CD4-positive, alpha-beta T cell (primary cell): Measurements from ENCODE around the gene TOM1L2. TPM values are rescaled to one million over a fixed set of nuclear protein-coding genes. Genes with fewer than 3 reads are reported as not detected.

Experiments used
- ATAC-seq: fragments of 200-7000 bp; cut with Tn5 transposase; one replicate; pipeline ENCODE4 v1.10.0; 2022; ENCODE audit warnings: mild to moderate bottlenecking; ENCODE audit not compliant: poor library complexity
- CTCF ChIA-PET: fragments of 350-600 bp; sonication (Branson Sonifier 250); formaldehyde crosslinking; loops from one replicate; lab custom pipeline; 2021; ENCODE audit warnings: antibody characterized with exemption, inconsistent platforms; lab: Charles Lee
- POLR2A ChIA-PET: fragments of 350-600 bp; sonication (Branson Sonifier 250); formaldehyde crosslinking; loops from one replicate; lab custom pipeline; 2021; ENCODE audit warnings: antibody characterized with exemption, inconsistent platforms; lab: Charles Lee
- DNase-seq, 14 experiments: peaks; one replicate each; pipeline ENCODE4 v3.0.0-alpha.2; 2013 to 2020; ENCODE audit warnings: mixed read lengths in 2 of 14
- H3K27ac ChIP-seq, 2 donors: one replicate each; pipeline versions ENCODE4 v1.5.1 to v1.7.0; 2013; ENCODE audit warnings: low read length in 2 of 2, low read depth in 1 of 2, mild to moderate bottlenecking in 1 of 2
- H3K27me3 ChIP-seq, 2 experiments: 1 replicate in 1 of 2; 2 replicates in 1 of 2; pipeline versions ENCODE4 v1.6.1 to v1.7.0; 2013; ENCODE audit warnings: low read length in 2 of 2, control low read depth in 1 of 2, mild to moderate bottlenecking in 1 of 2, moderate library complexity in 1 of 2; ENCODE audit not compliant: insufficient read depth in 2 of 2, control insufficient read depth in 1 of 2
- H3K36me3 ChIP-seq: one replicate; pipeline ENCODE4 v1.6.1; 2013; ENCODE audit warnings: low read length, control low read depth; ENCODE audit not compliant: insufficient read depth
- H3K4me1 ChIP-seq: one replicate; pipeline ENCODE4 v1.6.1; 2013; ENCODE audit warnings: low read length, control low read depth; ENCODE audit not compliant: insufficient read depth
- H3K4me3 ChIP-seq: one replicate; pipeline ENCODE4 v1.5.1; 2013; ENCODE audit warnings: mild to moderate bottlenecking, low read length, moderate library complexity
- H3K9me3 ChIP-seq, 2 experiments: 1 replicate in 1 of 2; 2 replicates in 1 of 2; pipeline versions ENCODE4 v1.6.1 to v1.7.0; 2013; ENCODE audit warnings: low read length in 2 of 2, mild to moderate bottlenecking in 2 of 2, control low read depth in 1 of 2, moderate library complexity in 1 of 2; ENCODE audit not compliant: control insufficient read depth in 1 of 2, insufficient read depth in 1 of 2
- H3K27ac Mint-ChIP-seq: one replicate; pipeline ENCODE4 v1.8.0; 2020; ENCODE audit warnings: mixed read lengths
- H3K27me3 Mint-ChIP-seq: one replicate; pipeline ENCODE4 v1.8.0; 2021; ENCODE audit warnings: mixed read lengths
- H3K36me3 Mint-ChIP-seq: one replicate; pipeline ENCODE4 v1.8.0; 2021; ENCODE audit warnings: low read depth, mixed read lengths
- H3K4me1 Mint-ChIP-seq: one replicate; pipeline ENCODE4 v1.8.0; 2021; ENCODE audit warnings: low read depth, mixed read lengths
- H3K4me3 Mint-ChIP-seq: one replicate; pipeline ENCODE4 v1.8.0; 2020; ENCODE audit warnings: mild to moderate bottlenecking, mixed read lengths
- H3K9me3 Mint-ChIP-seq: one replicate; pipeline ENCODE4 v1.8.0; 2020; ENCODE audit warnings: mixed read lengths
- CTCF ChIP-seq: fragments of 200-600 bp; IDR thresholded peaks from one replicate; pipeline ENCODE4 v1.8.0; 2022; ENCODE audit warnings: antibody characterized with exemption, mild to moderate bottlenecking
- intact Hi-C, 2 experiments: fragments of 100-400 bp; cut with DNase I in 1 of 2; cut with micrococcal nuclease in 1 of 2; formaldehyde crosslinking; loops; one replicate each; pipeline versions ENCODE4 v1.15.1 to v1.9.0; 2023 to 2025; cut with DNase I, micrococcal nuclease
- total RNA-seq, 174 experiments: library from RNA in 2 of 174; stranded (reverse) in 2 of 174; gene quantifications; one replicate each; pipeline ENCODE4 v1.2.3 and lab custom pipeline; 2021 to 2026

Gene TOM1L2
- total RNA-seq, 2 experiments from 2014 or later = 28.5 to 30.5 TPM

- TF ChIP-seq CTCF = no peak
- no peaks in the 10 kb centered on the region for H3K9me3 Mint-ChIP-seq
- CTCF ChIA-PET = no interaction called here
- no peak overlapping the region for H3K4me3 Mint-ChIP-seq
- ATAC-seq = no peak
- Histone ChIP-seq H3K4me3 (no peak overlapping the region), H3K27ac (no peak overlapping the region), H3K36me3 (peaks cover 50% of the 10 kb centered on the region), H3K27me3 (no peaks in the 10 kb centered on the region), H3K4me1 (no peaks in the 10 kb centered on the region), H3K9me3 (no peaks in the 10 kb centered on the region)
- intact Hi-C loops = no loop called here
- H3K27me3 Mint-ChIP-seq = no peaks in the 10 kb centered on the region
- H3K4me1 Mint-ChIP-seq = no peaks in the 10 kb centered on the region
- POLR2A ChIA-PET = no interaction called here
- H3K27ac Mint-ChIP-seq = no peak overlapping the region
- DNase-seq = no peak
- H3K36me3 Mint-ChIP-seq = peaks cover 65% of the 10 kb centered on the region
These were observed 100.3 kb downstream of the TOM1L2 start for GRCh38 chr17:17871913-17872312.

- H3K36me3 ChIP-seq = peaks cover 45% of the 10 kb centered on the region
- no peak for TF ChIP-seq CTCF
- H3K9me3 ChIP-seq = no peaks in the 10 kb centered on the region
- H3K27ac Mint-ChIP-seq = no peak overlapping the region
- peaks cover 58% of the 10 kb centered on the region for H3K36me3 Mint-ChIP-seq
- DNase-seq = no peak
- no peaks in the 10 kb centered on the region for H3K4me1 ChIP-seq
- no peak overlapping the region for H3K27ac ChIP-seq
- H3K9me3 Mint-ChIP-seq = no peaks in the 10 kb centered on the region
- H3K27me3 ChIP-seq = no peaks in the 10 kb centered on the region
- ChIA-PET CTCF (no interaction called here), POLR2A (no interaction called here)
- no peaks in the 10 kb centered on the region for H3K4me1 Mint-ChIP-seq
- no peak overlapping the region for H3K4me3 ChIP-seq
- no peaks in the 10 kb centered on the region for H3K27me3 Mint-ChIP-seq
- intact Hi-C loops = no loop called here
- no peak overlapping the region for H3K4me3 Mint-ChIP-seq
- no peak for ATAC-seq
These were observed 102.0 kb downstream of the TOM1L2 start for GRCh38 chr17:17870247-17870646.

- DNase-seq (no peak), ATAC-seq (no peak)
- ChIA-PET POLR2A (no interaction called here), CTCF (interaction anchor here (1.1 kb wide), 1 partner anchor 9 kb away, joined by 4 read pairs; no protein-coding TSS in a partner anchor)
- no peak overlapping the region for H3K4me3 Mint-ChIP-seq
- H3K27me3 Mint-ChIP-seq = no peaks in the 10 kb centered on the region
- peaks cover 44% of the 10 kb centered on the region for H3K36me3 ChIP-seq
- H3K9me3 ChIP-seq = no peaks in the 10 kb centered on the region
- peaks cover 58% of the 10 kb centered on the region for H3K36me3 Mint-ChIP-seq
- H3K4me1 ChIP-seq = peaks cover 4% of the 10 kb centered on the region
- no peak overlapping the region for H3K4me3 ChIP-seq
- intact Hi-C loops = no loop called here
- TF ChIP-seq CTCF = no peak
- no peaks in the 10 kb centered on the region for H3K9me3 Mint-ChIP-seq
- no peaks in the 10 kb centered on the region for H3K4me1 Mint-ChIP-seq
- H3K27ac ChIP-seq = no peak overlapping the region
- no peak overlapping the region for H3K27ac Mint-ChIP-seq
- no peaks in the 10 kb centered on the region for H3K27me3 ChIP-seq
These were observed 103.3 kb downstream of the TOM1L2 start for GRCh38 chr17:17868641-17869522.
